ENCODE measurements around the gene CADM1.

The CADM1 gene

GRCh38 chr11:115190196-115190595 is 314.0 kb downstream of the CADM1 start:
- in situ Hi-C loops (cut with HindIII; ENCODE audit: low sequenced_read_pairs): no loop called here

DNA sequence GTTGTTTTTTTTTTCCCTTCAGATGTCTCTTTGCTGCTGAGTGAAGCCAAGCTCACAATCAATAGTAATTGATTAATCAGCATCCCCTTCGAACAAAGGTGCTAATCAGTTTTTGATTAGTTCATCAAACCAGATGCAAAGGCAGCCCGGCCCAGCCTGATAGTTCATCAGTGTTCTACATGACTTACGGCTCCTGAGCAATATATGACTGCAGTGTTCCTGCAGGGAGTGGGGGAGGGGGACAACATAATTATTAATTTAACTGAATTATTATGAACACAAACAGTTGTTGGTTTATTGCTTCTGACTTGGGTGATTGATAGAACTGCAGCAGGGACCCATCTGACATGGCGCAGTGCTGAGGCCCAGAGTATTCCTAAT is 315.3 kb downstream of the CADM1 start:
- in situ Hi-C loops (cut with HindIII; ENCODE audit: low sequenced_read_pairs): no loop called here

DNA sequence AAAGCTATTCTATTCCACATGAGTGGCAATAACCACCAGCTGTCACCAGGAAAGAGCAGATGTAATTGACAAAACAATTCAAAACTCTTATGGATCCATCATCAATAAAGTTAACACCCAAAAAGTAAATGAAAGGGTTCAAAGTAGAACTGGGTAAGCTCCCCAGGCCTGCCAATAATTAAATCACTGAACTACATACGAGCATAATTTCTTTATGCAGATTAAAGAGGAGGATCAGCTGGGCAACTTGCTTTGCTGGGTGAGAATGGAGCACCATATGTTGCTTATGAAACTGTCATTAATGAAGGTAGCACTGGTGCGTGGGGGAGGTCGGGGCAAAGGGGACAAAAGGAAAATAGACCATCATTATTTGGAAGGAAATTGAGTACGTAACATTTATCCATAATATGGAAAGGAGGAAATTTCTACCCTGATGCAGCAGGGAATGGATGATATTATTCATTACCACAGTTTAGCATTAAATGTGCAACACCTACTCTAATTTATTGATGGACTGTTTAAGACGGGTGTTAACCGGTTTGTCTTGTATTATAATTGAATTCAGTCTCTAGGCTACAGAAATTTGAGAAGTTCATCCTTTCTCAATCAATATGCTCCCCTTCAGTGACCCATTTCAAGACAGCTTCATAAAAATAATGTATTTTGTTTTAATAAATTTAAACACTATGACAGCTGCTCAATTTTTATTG is 315.9 kb downstream of the CADM1 start:
- in situ Hi-C loops (cut with HindIII; ENCODE audit: low sequenced_read_pairs): no loop called here

DNA sequence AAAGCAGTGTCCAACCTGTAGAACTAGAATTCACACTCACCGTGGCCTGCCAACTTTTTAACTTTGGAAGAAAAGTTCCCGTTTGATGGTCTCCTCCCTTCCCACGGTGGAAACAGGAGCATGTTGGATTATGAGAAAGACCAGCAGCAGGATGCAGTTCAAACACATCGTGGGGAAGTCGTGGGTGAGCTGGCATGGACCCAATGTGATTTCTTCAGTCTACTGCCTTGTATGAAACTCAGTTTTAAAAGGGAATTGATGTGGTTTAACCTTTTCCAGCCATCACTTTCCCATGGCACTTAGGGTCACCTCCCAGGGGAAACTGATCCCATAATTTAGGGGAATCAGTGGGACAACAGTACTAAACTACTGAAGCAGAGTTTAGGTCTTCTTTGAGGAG is 318.3 kb downstream of the CADM1 start:
- in situ Hi-C loops (cut with HindIII; ENCODE audit: low sequenced_read_pairs): no loop called here

DNA sequence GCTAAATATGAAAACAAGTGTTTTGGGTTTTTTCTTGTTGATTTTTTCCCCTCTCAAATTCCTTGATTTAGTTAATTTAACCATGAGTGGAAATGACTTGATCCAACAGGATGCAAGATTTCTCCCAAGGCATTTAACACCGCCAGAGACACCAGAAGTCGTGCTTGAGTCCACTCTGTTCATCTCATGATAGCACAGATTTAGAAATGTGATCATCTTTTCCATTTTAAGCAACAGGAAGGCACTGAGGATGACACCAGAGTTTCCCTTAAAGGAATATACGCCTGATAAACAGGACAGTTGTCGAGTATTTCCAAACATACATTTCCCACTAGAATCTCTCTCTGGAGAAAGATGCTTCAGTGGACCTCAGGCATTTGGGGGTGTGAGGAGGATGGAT is 318.7 kb downstream of the CADM1 start:
- in situ Hi-C loops (cut with HindIII; ENCODE audit: low sequenced_read_pairs): no loop called here

- in situ Hi-C loops (cut with HindIII; ENCODE audit: low sequenced_read_pairs): no loop called here
Measured at GRCh38 chr11:115184901-115185300, 319.3 kb downstream of the CADM1 start.

DNA sequence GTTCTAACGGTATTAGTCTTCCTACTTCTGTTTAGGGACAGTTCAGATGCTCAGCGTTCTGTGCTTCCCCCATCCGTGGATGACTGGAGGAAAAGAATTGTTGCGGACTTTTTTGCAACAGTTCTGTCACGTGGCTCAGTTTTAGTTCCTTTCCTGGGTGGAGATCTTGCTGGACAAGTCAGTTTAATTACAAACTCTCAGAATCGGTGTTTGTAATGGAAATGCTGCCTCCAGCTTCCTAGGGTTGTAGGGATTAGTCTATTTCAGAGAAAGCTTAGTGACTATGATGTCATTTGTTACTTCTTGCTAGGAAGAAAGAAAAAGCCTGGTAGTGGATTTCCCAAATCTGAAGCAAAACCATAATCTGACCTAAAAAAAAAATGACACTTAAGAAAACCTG is 320.4 kb downstream of the CADM1 start:
- in situ Hi-C loops (cut with HindIII; ENCODE audit: low sequenced_read_pairs): no loop called here

DNA sequence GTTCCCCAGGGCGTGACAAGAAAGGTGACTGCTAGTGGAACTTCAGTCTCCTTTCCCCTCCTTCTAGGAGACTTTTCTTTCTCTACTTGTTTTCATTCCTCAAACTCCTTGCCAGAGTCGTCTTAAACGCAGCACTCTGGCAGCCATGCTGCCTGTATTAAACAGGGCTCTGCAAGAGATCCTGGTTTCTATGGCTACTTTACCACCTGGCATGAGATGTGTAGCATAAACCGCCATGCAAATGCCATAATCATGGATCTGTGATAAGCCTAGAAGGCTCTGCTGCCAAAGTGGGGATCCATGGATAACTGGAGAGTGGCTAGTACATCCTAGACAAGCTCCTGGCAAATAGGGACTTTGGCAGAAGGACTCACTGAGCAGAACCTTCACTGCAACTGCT is 321.1 kb downstream of the CADM1 start:
- in situ Hi-C loops (cut with HindIII; ENCODE audit: low sequenced_read_pairs): no loop called here

DNA sequence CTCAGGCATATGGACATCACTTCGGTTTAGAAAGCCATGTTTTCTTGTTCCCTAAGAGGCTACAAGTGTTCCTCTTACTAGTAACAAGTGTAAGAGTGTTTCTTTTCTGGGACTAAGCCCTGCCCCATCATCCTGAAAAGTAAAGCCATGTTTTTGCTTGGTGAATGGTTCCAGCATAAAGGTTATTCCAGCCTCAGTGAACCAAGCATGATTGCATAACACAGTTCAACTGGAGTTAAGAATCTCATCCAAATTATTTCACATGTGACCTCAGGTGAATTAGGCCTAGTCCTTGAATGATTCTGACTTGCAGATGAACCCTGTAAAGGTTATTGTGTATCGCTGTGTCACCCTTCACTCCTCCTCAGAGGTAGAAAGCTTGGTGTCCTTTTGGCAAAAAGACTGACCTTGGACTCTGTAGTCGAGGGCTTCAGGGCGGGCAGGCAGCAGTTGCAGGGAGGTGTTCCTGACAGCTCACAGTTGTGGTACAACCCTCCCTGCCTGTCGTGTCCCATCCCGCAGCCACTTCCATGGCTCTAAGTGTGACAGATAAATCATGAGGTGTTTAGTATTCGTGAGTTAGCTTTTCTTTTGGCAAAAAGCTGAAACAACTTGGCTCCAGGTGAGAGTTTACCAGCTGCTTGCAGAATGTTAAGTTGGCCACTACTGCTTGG is 321.8 kb downstream of the CADM1 start:
- in situ Hi-C loops (cut with HindIII; ENCODE audit: low sequenced_read_pairs): no loop called here

GRCh38 chr11:115181538-115181937 is 322.7 kb downstream of the CADM1 start:
- in situ Hi-C loops (cut with HindIII; ENCODE audit: low sequenced_read_pairs): no loop called here

DNA sequence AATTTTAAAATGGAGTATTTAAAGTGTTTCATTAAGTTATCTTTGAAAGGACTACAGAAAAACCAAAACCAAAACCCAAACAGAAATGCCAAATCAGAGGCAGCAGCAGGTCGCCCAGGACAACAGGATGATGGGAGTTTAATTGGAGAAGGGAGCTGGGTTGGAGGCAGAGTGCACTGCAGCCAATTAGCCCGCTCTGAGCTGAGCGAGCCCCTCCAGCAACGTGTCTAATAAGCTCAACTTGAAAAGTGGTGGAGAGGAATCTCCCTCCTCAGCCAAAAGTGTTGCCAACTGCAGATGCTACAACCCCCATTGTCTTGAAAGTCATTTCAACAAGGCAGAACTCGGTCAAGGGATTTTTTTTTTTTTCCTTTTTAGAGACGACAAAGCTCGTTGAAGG is 323.9 kb downstream of the CADM1 start:
- in situ Hi-C loops (cut with HindIII; ENCODE audit: low sequenced_read_pairs): no loop called here

GRCh38 chr11:115179636-115180035 is 324.6 kb downstream of the CADM1 start:
- in situ Hi-C loops (cut with HindIII; ENCODE audit: low sequenced_read_pairs): no loop called here

DNA sequence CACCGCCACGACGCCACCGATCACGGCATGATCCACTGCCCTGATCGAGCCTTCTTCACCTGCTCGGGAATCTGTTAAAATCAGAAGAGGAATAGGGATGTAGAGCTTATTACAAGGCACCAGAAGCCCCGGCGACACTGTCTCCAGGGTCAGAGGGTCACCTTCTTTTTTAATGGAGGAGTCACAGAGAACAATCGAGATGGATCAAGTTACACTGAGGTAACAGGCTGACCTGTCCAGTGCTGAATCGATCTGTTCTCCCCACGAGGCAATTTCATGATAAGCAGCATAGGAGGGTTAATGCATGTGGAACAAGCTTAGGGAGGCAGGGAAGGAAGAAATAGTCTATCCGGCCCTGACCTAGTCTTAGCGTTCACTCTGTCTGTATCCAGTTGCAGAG is 325.5 kb downstream of the CADM1 start:
- in situ Hi-C loops (cut with HindIII; ENCODE audit: low sequenced_read_pairs): no loop called here

DNA sequence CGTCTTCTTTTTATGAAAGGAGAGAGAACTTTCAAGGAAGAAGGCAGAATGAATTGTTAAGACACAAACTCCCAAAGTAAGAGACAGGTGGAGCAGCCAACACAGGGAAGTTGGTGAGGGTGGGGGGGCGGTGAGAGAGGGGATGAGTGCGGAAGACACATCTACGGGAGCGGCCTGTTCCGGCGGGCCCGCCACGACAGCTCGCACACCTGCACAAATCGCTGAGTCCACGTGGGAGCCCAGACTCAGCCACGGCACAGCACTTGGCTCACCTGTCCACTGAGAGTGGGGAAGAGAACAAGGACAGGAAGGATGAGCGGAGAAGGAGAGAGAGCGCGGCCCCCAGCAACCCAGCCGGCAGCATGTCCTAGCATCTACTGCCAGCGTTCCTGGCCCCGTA is 331.1 kb downstream of the CADM1 start:
- in situ Hi-C loops (cut with HindIII; ENCODE audit: low sequenced_read_pairs): no loop called here

DNA sequence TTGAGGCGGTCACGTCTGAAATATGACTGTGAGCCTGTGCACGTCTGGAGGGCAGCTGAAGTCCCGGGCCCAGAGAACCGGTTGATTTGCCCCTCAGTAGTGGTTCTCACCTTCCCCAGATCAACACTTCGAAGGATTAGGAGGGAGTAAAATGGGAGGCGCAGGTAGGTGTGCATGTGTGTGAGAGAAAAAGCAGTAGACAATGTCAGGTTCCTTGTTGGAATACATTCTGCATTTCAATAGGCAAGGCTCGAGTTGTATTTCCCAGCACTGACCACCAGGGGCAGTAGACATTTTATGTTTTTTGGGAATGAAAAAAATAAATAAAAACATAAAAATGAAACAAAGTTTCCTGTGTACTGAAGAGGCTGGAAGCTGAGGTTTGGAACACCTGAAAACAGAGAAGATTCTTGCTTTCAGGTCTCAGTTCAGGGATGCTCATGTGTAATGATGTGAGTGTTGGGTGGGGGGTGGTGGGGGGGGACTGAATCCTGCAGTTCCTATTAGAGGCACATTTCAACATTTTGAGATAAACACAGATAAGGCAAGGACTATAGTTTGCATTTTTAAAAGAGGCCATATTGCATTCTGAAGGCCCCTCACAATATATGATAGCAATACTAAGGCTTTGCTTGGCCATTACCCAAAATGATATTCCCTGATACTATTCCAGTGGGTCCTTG is 333.9 kb downstream of the CADM1 start:
- in situ Hi-C loops (cut with HindIII; ENCODE audit: low sequenced_read_pairs): no loop called here

GRCh38 chr11:115169251-115169650 is 335.0 kb downstream of the CADM1 start:
- in situ Hi-C loops (cut with HindIII; ENCODE audit: low sequenced_read_pairs): no loop called here

GRCh38 chr11:115168686-115169085 is 335.5 kb downstream of the CADM1 start:
- in situ Hi-C loops (cut with HindIII; ENCODE audit: low sequenced_read_pairs): no loop called here

DNA sequence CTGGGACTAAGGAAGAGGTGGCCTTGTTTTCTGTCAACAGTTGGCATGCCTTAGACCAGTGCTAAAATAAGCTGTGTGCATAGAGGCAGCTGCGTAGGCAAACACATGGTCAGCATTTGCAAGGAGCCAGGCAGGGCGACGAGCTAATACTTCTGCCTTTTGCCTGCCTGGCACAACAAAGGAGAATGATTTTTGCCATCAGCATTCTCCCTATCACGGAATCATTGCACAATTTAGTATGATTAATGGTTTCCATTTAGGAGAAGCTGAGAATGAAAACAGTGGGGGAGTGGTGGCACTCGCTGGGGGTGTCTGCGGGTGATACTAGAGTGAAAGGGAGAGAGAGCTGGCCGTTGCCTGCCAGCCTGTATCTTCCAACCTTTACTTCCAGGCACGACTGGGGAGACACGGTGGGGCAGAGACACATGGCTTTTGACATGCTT is 336.0 kb downstream of the CADM1 start:
- in situ Hi-C loops (cut with HindIII; ENCODE audit: low sequenced_read_pairs): no loop called here

- in situ Hi-C loops (cut with HindIII; ENCODE audit: low sequenced_read_pairs): no loop called here
Measured at GRCh38 chr11:115167456-115167855, 336.8 kb downstream of the CADM1 start.

GRCh38 chr11:115166820-115167219 is 337.4 kb downstream of the CADM1 start:
- in situ Hi-C loops (cut with HindIII; ENCODE audit: low sequenced_read_pairs): no loop called here

DNA sequence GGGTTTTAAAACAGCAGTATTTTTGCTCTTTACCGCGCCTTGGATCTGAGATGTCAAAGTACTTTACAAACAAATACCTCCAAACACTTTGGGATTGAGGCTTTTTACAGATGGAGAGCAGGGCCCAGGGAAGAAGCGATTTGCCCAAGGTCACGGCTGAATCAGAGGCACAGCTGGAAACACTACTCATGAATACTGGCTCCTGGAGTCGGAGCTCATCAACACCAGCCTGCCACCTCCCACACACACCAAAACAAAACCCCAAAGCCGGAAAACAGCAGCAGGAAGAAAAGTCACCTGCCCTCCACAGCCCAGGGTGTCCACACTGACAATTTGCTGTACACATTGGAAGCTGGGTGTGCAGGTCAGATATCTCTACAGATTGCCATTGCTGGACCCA is 339.4 kb downstream of the CADM1 start:
- in situ Hi-C loops (cut with HindIII; ENCODE audit: low sequenced_read_pairs): no loop called here

GRCh38 chr11:115162919-115163318 is 341.3 kb downstream of the CADM1 start:
- in situ Hi-C loops (cut with HindIII; ENCODE audit: low sequenced_read_pairs): no loop called here
